Colonic mucosa (tissue), 4 donors: ENCODE data around the gene RAPGEF5. TPM values are rescaled to one million over a fixed set of nuclear protein-coding genes. Genes with fewer than 3 reads are reported as not detected.

ENCODE experiments used
- DNase-seq: peaks from one replicate; pipeline ENCODE4 v3.0.0-alpha.2; 2020
- H3K27ac ChIP-seq: fragments of 200-600 bp; one replicate; pipeline ENCODE4 v1.8.0; 2021
- H3K27me3 ChIP-seq: fragments of 200-600 bp; one replicate; pipeline ENCODE4 v1.8.0; 2021
- H3K36me3 ChIP-seq: fragments of 200-600 bp; one replicate; pipeline ENCODE4 v1.8.0; 2021
- H3K4me1 ChIP-seq: fragments of 200-600 bp; one replicate; pipeline ENCODE4 v1.8.0; 2021; ENCODE audit warnings: mild to moderate bottlenecking
- H3K4me3 ChIP-seq: fragments of 200-600 bp; one replicate; pipeline ENCODE4 v1.8.0; 2021
- H3K9ac ChIP-seq, 2 donors: one replicate each; pipeline ENCODE4 v1.7.0; 2013; ENCODE audit warnings: control low read depth in 2 of 2, low read depth in 2 of 2, low read length in 2 of 2
- H3K9me3 ChIP-seq: fragments of 200-600 bp; one replicate; pipeline ENCODE4 v1.8.0; 2021
- CTCF ChIP-seq: fragments of 200-600 bp; IDR thresholded peaks from one replicate; pipeline ENCODE4 v1.8.0; 2022; ENCODE audit warnings: antibody characterized with exemption, mild to moderate bottlenecking
- intact Hi-C: fragments of 100-400 bp; cut with DNase I; formaldehyde crosslinking; loops from one replicate; pipeline ENCODE4 v1.14.1; 2022
- total RNA-seq, 2 donors: library from RNA; stranded (reverse); fragmentation: NEBNext Ultra II Directional in 1 of 2; extraction: Animal tissue kit (Norgen Biotek cat#: 25700) in 1 of 2; gene quantifications; one replicate each; pipeline ENCODE4 v1.2.1, GENCODE V29; 2021
- donor health status: healthy.
- donor health status: DM: no; HTN: no; CAD: no.
- donor health status: DM: no; HTN: no; CAD: no.

Gene RAPGEF5
- total RNA-seq, 2 donors from 2014 or later: 39.9 to 42.2 TPM

DNA sequence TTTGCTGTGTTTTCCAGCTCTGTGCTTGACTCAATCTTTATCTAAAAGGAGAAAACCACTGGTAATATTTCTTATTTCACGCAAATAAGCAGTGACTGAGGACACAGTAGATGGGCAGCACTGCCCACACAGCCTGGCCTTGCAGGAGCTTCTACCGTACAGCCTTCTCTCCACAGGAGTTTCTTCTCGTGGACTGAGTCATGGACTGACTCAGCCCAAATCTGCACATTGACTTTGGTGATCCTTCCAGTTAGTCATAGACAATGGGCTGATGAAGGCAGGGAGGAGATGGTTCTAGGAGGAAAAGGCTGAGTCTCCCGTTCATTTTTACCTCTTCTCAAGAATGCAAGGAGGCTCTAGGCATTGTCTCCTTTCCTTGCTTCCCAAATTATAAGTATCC lies 200.7 kb downstream of the RAPGEF5 start:
- Histone ChIP-seq H3K9me3 (no peaks in the 10 kb centered on the region), H3K4me1 (no peaks in the 10 kb centered on the region), H3K27ac (no peak overlapping the region), H3K36me3 (no peaks in the 10 kb centered on the region), H3K27me3 (no peaks in the 10 kb centered on the region), H3K9ac (no peak overlapping the region), H3K4me3 (no peak overlapping the region)
- intact Hi-C loops: no loop called here
- TF ChIP-seq CTCF: no peak
- no peak for DNase-seq

DNA sequence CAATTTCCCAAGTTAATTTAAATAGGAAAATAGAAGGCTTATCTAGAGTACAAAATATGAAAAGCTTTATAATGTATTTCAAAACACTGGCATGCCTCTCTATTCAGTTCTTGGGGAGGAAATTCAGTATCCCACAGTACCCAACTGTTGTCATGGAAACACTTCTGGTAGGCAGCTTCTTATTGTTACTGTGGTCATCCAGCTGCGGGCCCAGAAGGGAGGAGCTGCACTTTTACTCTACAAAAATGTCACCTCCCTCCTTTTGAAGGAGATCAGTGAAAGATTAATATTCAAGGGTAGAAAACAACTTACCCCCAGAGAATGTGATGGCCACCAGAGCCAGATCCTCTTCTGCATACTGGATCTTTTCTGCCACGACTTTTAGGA lies 202.8 kb downstream of the RAPGEF5 start:
- no peak overlapping the region for H3K27ac ChIP-seq
- no peak for TF ChIP-seq CTCF
- no peaks in the 10 kb centered on the region for H3K9me3 ChIP-seq

DNA sequence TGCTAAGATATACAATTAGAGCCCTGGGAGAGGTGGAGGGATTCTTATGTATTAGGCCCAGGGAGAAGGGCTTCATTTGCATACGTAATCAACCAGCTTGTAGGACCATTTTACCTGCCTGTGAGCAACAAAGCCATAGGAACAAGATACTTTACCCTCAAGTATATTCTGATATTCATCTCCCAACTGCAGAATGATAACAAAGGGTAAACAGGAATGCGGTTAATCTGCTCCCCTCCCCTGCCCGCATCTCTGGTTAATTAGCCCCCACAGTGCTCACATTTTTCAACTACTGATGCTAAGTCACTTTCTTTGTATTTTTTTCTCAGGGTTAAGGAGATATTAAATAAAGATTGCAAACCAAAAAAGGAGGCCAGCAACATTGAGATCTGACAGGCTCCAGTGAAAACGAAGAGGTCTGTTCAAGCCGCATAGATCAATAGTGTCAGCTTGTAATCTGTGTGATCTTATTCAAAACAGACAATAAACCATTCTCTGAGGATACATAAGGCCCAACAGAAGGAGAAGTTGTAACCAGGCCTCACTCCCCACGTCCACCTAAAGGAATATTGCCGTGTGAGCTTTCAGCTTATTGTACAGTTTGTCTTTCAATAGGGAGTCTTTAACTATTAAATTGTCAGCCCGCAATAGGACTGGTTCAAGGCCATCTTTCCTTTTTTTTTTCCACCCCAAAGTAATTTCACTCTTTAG lies 203.4 kb downstream of the RAPGEF5 start:
- H3K27me3 ChIP-seq: no peaks in the 10 kb centered on the region
- H3K4me1 ChIP-seq: no peaks in the 10 kb centered on the region
- H3K27ac ChIP-seq: no peak overlapping the region
- no peak overlapping the region for H3K9ac ChIP-seq
- no peak for TF ChIP-seq CTCF
- DNase-seq: no peak
- no peak overlapping the region for H3K4me3 ChIP-seq
- no peaks in the 10 kb centered on the region for H3K36me3 ChIP-seq
- intact Hi-C loops: no loop called here
- H3K9me3 ChIP-seq: no peaks in the 10 kb centered on the region

More for the DNA sequence above, 202.8 kb downstream of the RAPGEF5 start:
- Histone ChIP-seq H3K4me3 (no peak overlapping the region), H3K4me1 (no peaks in the 10 kb centered on the region), H3K36me3 (no peaks in the 10 kb centered on the region), H3K9ac (no peak overlapping the region), H3K27me3 (no peaks in the 10 kb centered on the region)
- intact Hi-C loops: no loop called here
- DNase-seq: no peak

DNA sequence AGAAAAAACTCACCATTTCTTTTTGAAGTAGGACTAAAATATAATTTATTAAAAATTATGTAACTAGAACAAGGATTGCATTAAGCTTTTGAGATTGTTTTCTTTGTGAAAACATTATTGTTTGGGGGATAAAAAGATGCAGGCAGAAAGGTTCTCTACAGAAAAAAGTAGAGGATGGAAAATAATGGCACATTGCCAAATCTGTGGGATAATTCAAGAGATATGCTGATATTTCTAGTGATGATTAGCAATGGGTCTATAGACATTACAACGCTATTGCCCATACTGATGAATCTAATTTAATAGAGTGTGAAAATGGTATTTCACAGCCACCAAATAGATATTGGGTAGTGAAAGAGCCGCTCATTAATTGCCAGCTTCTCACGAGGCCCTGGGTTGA lies 204.3 kb downstream of the RAPGEF5 start:
- DNase-seq: no peak
- Histone ChIP-seq H3K27me3 (no peaks in the 10 kb centered on the region), H3K9me3 (no peaks in the 10 kb centered on the region), H3K36me3 (no peaks in the 10 kb centered on the region), H3K4me1 (no peaks in the 10 kb centered on the region), H3K27ac (no peak overlapping the region), H3K9ac (no peak overlapping the region), H3K4me3 (no peak overlapping the region)
- TF ChIP-seq CTCF: no peak
- intact Hi-C loops: no loop called here

GRCh38 chr7:22151901-22152300 lies 205.1 kb downstream of the RAPGEF5 start:
- no peaks in the 10 kb centered on the region for H3K9me3 ChIP-seq
- intact Hi-C loops: no loop called here
- no peaks in the 10 kb centered on the region for H3K4me1 ChIP-seq
- no peaks in the 10 kb centered on the region for H3K27me3 ChIP-seq
- no peaks in the 10 kb centered on the region for H3K36me3 ChIP-seq
- no peak for DNase-seq
- no peak overlapping the region for H3K27ac ChIP-seq
- no peak for TF ChIP-seq CTCF
- H3K4me3 ChIP-seq: no peak overlapping the region
- no peak overlapping the region for H3K9ac ChIP-seq
